SK-N-SH (cell line): ENCODE results near the gene CXCL9. TPM values are rescaled to one million over a fixed set of nuclear protein-coding genes. Genes with fewer than 3 reads are reported as not detected.

Experiments
- CTCF ChIA-PET: fragments of 300-600, 350-600 bp; formaldehyde crosslinking; extraction: SDS; loops from one replicate; lab custom pipeline; 2021; lab: Yijun Ruan, JAX
- POLR2A ChIA-PET: fragments of 350-600 bp; sonication (Branson Sonifier 250); formaldehyde crosslinking; extraction: SDS; loops from one replicate; lab custom pipeline; 2020; ENCODE audit warnings: antibody characterized with exemption, inconsistent platforms; lab: Yijun Ruan, JAX
- DNase-seq: peaks from one replicate; pipeline ENCODE4 v3.0.0; 2012
- H2AFZ ChIP-seq: fragments of 200-600 bp; sonication (generic); 2 replicates; pipeline ENCODE4 v1.8.1; 2016; ENCODE audit warnings: antibody characterized with exemption, mild to moderate bottlenecking, low read depth
- H3F3A ChIP-seq: fragments of 200-600 bp; sonication (generic); replicated peaks from 2 replicates; pipeline ENCODE3; 2016; ENCODE audit warnings: antibody characterized with exemption, mild to moderate bottlenecking; ENCODE audit not compliant: insufficient read depth
- H3K27ac ChIP-seq, 2 experiments: fragments of 200-500 bp in 1 of 2; fragments of 200-600 bp in 1 of 2; sonication (Bioruptor generic) in 1 of 2; sonication (generic), shearing (Covaris generic) in 1 of 2; 2 replicates each; pipeline versions ENCODE4 v1.5.1 to v1.6.1; 2014 to 2016; ENCODE audit warnings: low read depth in 2 of 2, inconsistent platforms in 1 of 2, low read length in 1 of 2, mild to moderate bottlenecking in 1 of 2, mixed read lengths in 1 of 2
- H3K27me3 ChIP-seq: fragments of 200-600 bp; sonication (generic), shearing (Covaris generic); 2 replicates; pipeline ENCODE4 v1.6.1; 2016; ENCODE audit warnings: mixed run types; ENCODE audit not compliant: insufficient read depth
- H3K36me3 ChIP-seq, 2 experiments: fragments of 200-500 bp in 1 of 2; fragments of 200-600 bp in 1 of 2; sonication (Bioruptor generic) in 1 of 2; sonication (generic) in 1 of 2; replicated peaks in 1 of 2; 2 replicates each; pipeline versions ENCODE3 to v1.5.1; 2014 to 2016; ENCODE audit warnings: low read length in 1 of 2, mild to moderate bottlenecking in 1 of 2; ENCODE audit not compliant: insufficient read depth in 2 of 2, control insufficient read depth in 1 of 2
- H3K4me1 ChIP-seq, 2 experiments: fragments of 200-500 bp in 1 of 2; fragments of 200-600 bp in 1 of 2; sonication (Bioruptor generic) in 1 of 2; sonication (generic), shearing (Covaris generic) in 1 of 2; 2 replicates each; pipeline versions ENCODE4 v1.5.1 to v1.6.1; 2014 to 2016; ENCODE audit warnings: low read depth in 1 of 2, low read length in 1 of 2, mixed run types in 1 of 2; ENCODE audit not compliant: insufficient read depth in 2 of 2, control insufficient read depth in 1 of 2
- H3K4me2 ChIP-seq: fragments of 200-600 bp; sonication (generic), shearing (Covaris generic); 2 replicates; pipeline ENCODE4 v1.6.1; 2017; ENCODE audit warnings: mixed run types
- H3K4me3 ChIP-seq, 2 experiments: fragments of 200-500 bp in 1 of 2; fragments of 200-600 bp in 1 of 2; sonication (Bioruptor generic) in 1 of 2; sonication (generic), shearing (Covaris generic) in 1 of 2; 2 replicates each; pipeline versions ENCODE4 v1.5.1 to v1.8.1; 2014 to 2016; ENCODE audit warnings: low read depth in 2 of 2, inconsistent platforms in 1 of 2, low read length in 1 of 2, mild to moderate bottlenecking in 1 of 2, mixed read lengths in 1 of 2, moderate library complexity in 1 of 2
- H3K79me2 ChIP-seq: fragments of 200-600 bp; sonication (generic); 2 replicates; pipeline ENCODE4 v1.8.1; 2017; ENCODE audit warnings: mild to moderate bottlenecking; ENCODE audit not compliant: insufficient read depth
- H3K9ac ChIP-seq: fragments of 200-600 bp; sonication (generic); 2 replicates; pipeline ENCODE4 v1.6.1; 2017; ENCODE audit warnings: mixed run types
- H3K9me2 ChIP-seq: fragments of 200-600 bp; sonication (generic); 2 replicates; pipeline ENCODE4 v1.6.1; 2017; ENCODE audit warnings: mixed run types
- H3K9me3 ChIP-seq: fragments of 200-600 bp; sonication (generic); 2 replicates; pipeline ENCODE4 v1.6.1; 2017; ENCODE audit warnings: mixed run types, mild to moderate bottlenecking, moderate library complexity
- H4K20me1 ChIP-seq: fragments of 200-600 bp; sonication (generic); 2 replicates; pipeline ENCODE4 v1.6.1; 2017; ENCODE audit warnings: mild to moderate bottlenecking, mixed run types; ENCODE audit not compliant: insufficient read depth
- CTCF ChIP-seq: fragments of 200-600 bp; sonication (generic); IDR thresholded peaks from 2 replicates; pipeline ENCODE4 v1.6.1; 2017; ENCODE audit warnings: antibody characterized with exemption, mild to moderate bottlenecking, moderate library complexity
- ELF1 ChIP-seq: IDR thresholded peaks from 2 replicates; pipeline ENCODE4 v1.4.0; 2012
- EP300 ChIP-seq, 2 experiments: IDR thresholded peaks; 2 replicates each; pipeline versions ENCODE4 v1.4.0 to v1.6.1; 2012; ENCODE audit warnings: borderline replicate concordance in 1 of 2, low read depth in 1 of 2, low read length in 1 of 2
- IRF3 ChIP-seq: fragments of 150-350 bp; IDR thresholded peaks from 2 replicates; pipeline ENCODE4 v1.6.1; 2016; ENCODE audit warnings: mild to moderate bottlenecking, low read depth, low read length
- MAX ChIP-seq: IDR thresholded peaks from 2 replicates; pipeline ENCODE4 v1.4.0; 2012; ENCODE audit warnings: low read depth
- NFIC ChIP-seq: IDR thresholded peaks from 2 replicates; pipeline ENCODE4 v1.4.0; 2012; ENCODE audit warnings: borderline replicate concordance
- NRF1 ChIP-seq: IDR thresholded peaks from 2 replicates; pipeline ENCODE4 v1.6.1; 2012; ENCODE audit warnings: low read depth, mild to moderate bottlenecking, low read length
- POLR2AphosphoS5 ChIP-seq: IDR thresholded peaks from 2 replicates; pipeline ENCODE4 v1.6.1; 2012; ENCODE audit warnings: low read depth, low read length
- RAD21 ChIP-seq: IDR thresholded peaks from 2 replicates; pipeline ENCODE4 v1.6.1; 2012; ENCODE audit warnings: mild to moderate bottlenecking, low read length
- RCOR1 ChIP-seq: fragments of 150-350 bp; IDR thresholded peaks from 2 replicates; pipeline ENCODE4 v1.6.1; 2017; ENCODE audit warnings: antibody characterized with exemption, low read length
- RFX5 ChIP-seq: IDR thresholded peaks from 2 replicates; pipeline ENCODE4 v1.6.1; 2012; ENCODE audit warnings: mild to moderate bottlenecking, improper control_type of control experiment, low read length
- SIN3A ChIP-seq: IDR thresholded peaks from 2 replicates; pipeline ENCODE4 v1.6.1; 2012; ENCODE audit warnings: low read depth, mild to moderate bottlenecking, low read length, moderate library complexity, borderline replicate concordance
- USF2 ChIP-seq: fragments of 150-350 bp; IDR thresholded peaks from 2 replicates; pipeline ENCODE4 v1.6.1; 2017; ENCODE audit warnings: antibody characterized with exemption, low read length, low read depth, borderline replicate concordance
- ZBTB33 ChIP-seq: IDR thresholded peaks from 2 replicates; pipeline ENCODE4 v1.4.0; 2012; ENCODE audit warnings: low read depth, borderline replicate concordance
- WGBS: methylation state at CpG from one replicate; pipeline ENCODE4 v1.1.6; 2017; ENCODE audit warnings: low lambda C conversion rate; 5-methylcytosine and 5-hydroxymethylcytosine counted together
- polyA plus RNA-seq, 3 experiments: library from polyadenylated mRNA; depleted of rRNA; stranded (reverse); fragments of >200 nt; gene quantifications; 2 replicates each; pipeline ENCODE4 v1.2.3, GENCODE V29; 2012

The CXCL9 gene
- polyA plus RNA-seq, 1 of the 3 experiments (the other 2 are of a cell fraction), result not detected

- TF ChIP-seq IRF3, result no peak
- TF ChIP-seq SIN3A, result no peak
- no peak for TF ChIP-seq NRF1
- TF ChIP-seq, all 33 proteins: peak for 0
- no peaks in the 10 kb centered on the region for H4K20me1 ChIP-seq
- H3K9me2 ChIP-seq, result no peaks in the 10 kb centered on the region
- no peaks in the 10 kb centered on the region for H3K79me2 ChIP-seq
- H3K36me3 ChIP-seq, result no peaks in the 10 kb centered on the region
- H3K9ac ChIP-seq, result no peak overlapping the region
- DNase-seq, result no peak
- WGBS, result 59% methylated on average over 3 of the region's 3 CpGs
- no peak overlapping the region for H3K27ac ChIP-seq
- no peaks in the 10 kb centered on the region for H3K9me3 ChIP-seq
- H3K4me3 ChIP-seq, result no peak overlapping the region
- 0 out of 4 replicates have a peak, but pooled peaks cover 0 to 5% of the 10 kb centered on the region in 2 experiments for H3K4me1 ChIP-seq
- H3K27me3 ChIP-seq, result no peaks in the 10 kb centered on the region
- ChIA-PET POLR2A (no interaction called here), CTCF (interaction anchor here (0.8 kb wide), 1 partner anchor 21 kb away, joined by 3 read pairs; no protein-coding TSS in a partner anchor)
- H3K4me2 ChIP-seq, result no peak overlapping the region
- H2AFZ ChIP-seq, result no peak overlapping the region
- peaks cover 3% of the 10 kb centered on the region for H3F3A ChIP-seq
Observed at GRCh38 chr4:76017056-76017686, 9.9 kb upstream of the CXCL9 start.

GRCh38 chr4:76016393-76016792 is 9.1 kb upstream of the CXCL9 start:
- Histone ChIP-seq H3K9ac (no peak overlapping the region), H2AFZ (no peak overlapping the region), H3K4me3 (no peak overlapping the region), H3K4me1 (peaks cover 0 to 5% of the 10 kb centered on the region in 2 experiments; a peak in 1 of 4 replicates), H3K27me3 (no peaks in the 10 kb centered on the region), H3K4me2 (no peak overlapping the region), H3K9me2 (no peaks in the 10 kb centered on the region), H3K36me3 (no peaks in the 10 kb centered on the region), H3K79me2 (no peaks in the 10 kb centered on the region), H3F3A (peaks cover 3% of the 10 kb centered on the region), H3K9me3 (no peaks in the 10 kb centered on the region), H3K27ac (no peak overlapping the region), H4K20me1 (no peaks in the 10 kb centered on the region)
- TF ChIP-seq CTCF (no peak), RCOR1 (no peak), RAD21 (no peak), ZBTB33 (no peak), POLR2AphosphoS5 (no peak), MAX (no peak), ELF1 (no peak), NFIC (no peak), USF2 (no peak), RFX5 (no peak), EP300 (IDR thresholded peaks at IDR 0.05; ENCODE audit: borderline replicate concordance in 1 of 2, low read depth in 1 of 2, low read length in 1 of 2) (no peak)
- no peak for DNase-seq
- WGBS, result 63% methylated on average over 2 of the region's 2 CpGs
- ChIA-PET POLR2A (no interaction called here), CTCF (interaction anchor here (0.8 kb wide), 1 partner anchor 20 kb away, joined by 3 read pairs; no protein-coding TSS in a partner anchor)
